IMR-90 (cell line): ENCODE measurements around the gene DPH2. TPM values are rescaled to one million over a fixed set of nuclear protein-coding genes. Genes with fewer than 3 reads are reported as not detected.
A peak's percentile ranks its signal among the peaks of the same experiment; 100 is the strongest.

Experiments used
- ATAC-seq: fragments of 200-7000 bp; cut with Tn5 transposase; 2 replicates; pipeline ENCODE4 v1.9.1; 2020; ENCODE audit warnings: low read depth, mild to moderate bottlenecking, moderate library complexity
- BruUV-seq: library from RNA; stranded (reverse); fragments of 400-500 nt; replicated peaks from 2 replicates; lab custom pipeline; 2021; lab: Mats Ljungman, UMichigan
- CTCF ChIA-PET: fragments of 300-600 bp; formaldehyde crosslinking; extraction: SDS; loops from one replicate; lab custom pipeline; 2021; ENCODE audit warnings: antibody characterized with exemption; lab: Yijun Ruan, JAX
- POLR2A ChIA-PET: fragments of 300-600 bp; sonication (Branson Sonifier 250); formaldehyde crosslinking; loops from one replicate; lab custom pipeline; 2022; ENCODE audit warnings: antibody characterized with exemption; ENCODE audit not compliant: unreplicated experiment; lab: Charles Lee
- DNase-seq: peaks from one replicate; pipeline ENCODE4 v3.0.0; 2013
- H2AFZ ChIP-seq: replicated peaks from 2 replicates; pipeline ENCODE3; 2013; ENCODE audit warnings: low read length, mild to moderate bottlenecking; ENCODE audit not compliant: poor library complexity
- H2AK5ac ChIP-seq: 2 replicates; pipeline ENCODE4 v1.6.1; 2013; ENCODE audit warnings: low read depth, low read length, inconsistent platforms
- H2AK9ac ChIP-seq: replicated peaks from 2 replicates; pipeline ENCODE3; 2013; ENCODE audit warnings: mild to moderate bottlenecking, low read depth, low read length, moderate library complexity; ENCODE audit not compliant: poor library complexity
- H2BK120ac ChIP-seq: 2 replicates; pipeline ENCODE4 v1.6.1; 2013; ENCODE audit warnings: low read depth, low read length, inconsistent platforms
- H2BK15ac ChIP-seq: 3 replicates; pipeline ENCODE4 v1.6.1; 2013; ENCODE audit warnings: low read depth, low read length, inconsistent platforms
- H2BK20ac ChIP-seq: 2 replicates; pipeline ENCODE4 v1.6.1; 2013; ENCODE audit warnings: low read depth, mild to moderate bottlenecking, inconsistent platforms, low read length, moderate library complexity
- H2BK5ac ChIP-seq: 2 replicates; pipeline ENCODE4 v1.6.1; 2013; ENCODE audit warnings: mild to moderate bottlenecking, low read depth, low read length, inconsistent platforms; ENCODE audit not compliant: poor library complexity, severe bottlenecking
- H3K14ac ChIP-seq: replicated peaks from 2 replicates; pipeline ENCODE4 v1.6.1; 2013; ENCODE audit warnings: low read depth, low read length, inconsistent platforms
- H3K18ac ChIP-seq: 2 replicates; pipeline ENCODE4 v1.6.1; 2013; ENCODE audit warnings: low read depth, low read length, control low read depth
- H3K23ac ChIP-seq: 2 replicates; pipeline ENCODE4 v1.6.1; 2013; ENCODE audit warnings: low read depth, low read length, inconsistent platforms
- H3K27ac ChIP-seq: 2 replicates; pipeline ENCODE4 v1.5.1; 2013; ENCODE audit warnings: mild to moderate bottlenecking, control low read depth, low read length; ENCODE audit not compliant: insufficient read depth
- H3K27me3 ChIP-seq: 2 replicates; pipeline ENCODE4 v1.6.1; 2013; ENCODE audit warnings: low read length; ENCODE audit not compliant: control insufficient read depth, insufficient read depth
- H3K36me3 ChIP-seq: 2 replicates; pipeline ENCODE4 v1.6.1; 2013; ENCODE audit warnings: low read length, mixed read lengths; ENCODE audit not compliant: control insufficient read depth, insufficient read depth
- H3K4ac ChIP-seq: 2 replicates; pipeline ENCODE4 v1.6.1; 2013; ENCODE audit warnings: low read depth, low read length, inconsistent platforms
- H3K4me1 ChIP-seq: 2 replicates; pipeline ENCODE4 v1.6.1; 2013; ENCODE audit warnings: low read length, mixed read lengths; ENCODE audit not compliant: control insufficient read depth, insufficient read depth
- H3K4me2 ChIP-seq: 2 replicates; pipeline ENCODE4 v1.6.1; 2013; ENCODE audit warnings: low read depth, mild to moderate bottlenecking, control low read depth, low read length, moderate library complexity
- H3K4me3 ChIP-seq: 2 replicates; pipeline ENCODE4 v1.5.1; 2013; ENCODE audit warnings: low read depth, mild to moderate bottlenecking, control low read depth, low read length, moderate library complexity; ENCODE audit not compliant: insufficient read depth
- H3K56ac ChIP-seq: 2 replicates; pipeline ENCODE4 v1.6.1; 2013; ENCODE audit warnings: low read length, inconsistent platforms; ENCODE audit not compliant: insufficient read depth; ENCODE audit errors: extremely low read depth
- H3K79me1 ChIP-seq, 2 experiments: 2 replicates each; pipeline ENCODE4 v1.6.1; 2013; ENCODE audit warnings: low read length in 2 of 2, inconsistent platforms in 1 of 2, low read depth in 1 of 2
- H3K9ac ChIP-seq: 2 replicates; pipeline ENCODE4 v1.6.1; 2013; ENCODE audit warnings: low read depth, low read length, control low read depth
- H3K9me1 ChIP-seq: 2 replicates; pipeline ENCODE4 v1.6.1; 2013; ENCODE audit warnings: low read length, inconsistent platforms; ENCODE audit not compliant: insufficient read depth
- H3K9me3 ChIP-seq: 2 replicates; pipeline ENCODE4 v1.6.1; 2013; ENCODE audit warnings: low read length; ENCODE audit not compliant: control insufficient read depth, insufficient read depth
- H4K20me1 ChIP-seq: 2 replicates; pipeline ENCODE4 v1.6.1; 2013; ENCODE audit warnings: low read length, inconsistent platforms; ENCODE audit not compliant: insufficient read depth
- H4K5ac ChIP-seq: 2 replicates; pipeline ENCODE4 v1.6.1; 2013; ENCODE audit warnings: mild to moderate bottlenecking, low read depth, low read length, control low read depth
- H4K8ac ChIP-seq, 2 experiments: 2 replicates each; pipeline ENCODE4 v1.6.1; 2013; ENCODE audit warnings: low read depth in 2 of 2, low read length in 2 of 2, control low read depth in 1 of 2, inconsistent platforms in 1 of 2
- H4K91ac ChIP-seq: 2 replicates; pipeline ENCODE4 v1.6.1; 2013; ENCODE audit warnings: low read depth, low read length, inconsistent platforms; ENCODE audit not compliant: insufficient read depth
- BHLHE40 ChIP-seq: fragments of 150-350 bp; IDR thresholded peaks from 2 replicates; pipeline ENCODE4 v1.6.1; 2016; ENCODE audit warnings: mild to moderate bottlenecking, low read depth, low read length
- FOS ChIP-seq: fragments of 150-350 bp; IDR thresholded peaks from 2 replicates; pipeline ENCODE4 v1.6.1; 2016; ENCODE audit warnings: low read depth, low read length
- MAZ ChIP-seq: IDR thresholded peaks from 2 replicates; pipeline ENCODE4 v1.6.1; 2012; ENCODE audit warnings: low read depth, mild to moderate bottlenecking, low read length, improper control_type of control experiment, moderate library complexity, borderline replicate concordance
- RAD21 ChIP-seq: IDR thresholded peaks from 2 replicates; pipeline ENCODE4 v1.6.1; 2012; ENCODE audit warnings: low read length, improper control_type of control experiment
- SMC3 ChIP-seq: fragments of 150-350 bp; IDR thresholded peaks from 2 replicates; pipeline ENCODE4 v1.6.1; 2016; ENCODE audit warnings: low read depth, mild to moderate bottlenecking, antibody characterized with exemption, low read length, moderate library complexity
- WGBS, 2 experiments: methylation state at CpG; one replicate each; pipeline versions ENCODE4 v1.1.5 to v1.1.7; 2013; ENCODE audit warnings: missing lambda C conversion rate in 2 of 2; ENCODE audit not compliant: insufficient read length in 1 of 2; ENCODE audit errors: extremely low coverage in 2 of 2; 5-methylcytosine and 5-hydroxymethylcytosine counted together
- dilution Hi-C: fragments of 300-500 bp; cut with HindIII; formaldehyde crosslinking; loops from one replicate; pipeline ENCODE4 v1.14.3; 2018; ENCODE audit warnings: low sequenced_read_pairs; ENCODE audit not compliant: unreplicated experiment
- in situ Hi-C: fragments of 300-500 bp; cut with MboI; formaldehyde crosslinking; loops from 3 replicates; pipeline ENCODE4 v1.14.3; 2019; ENCODE audit warnings: low sequenced_read_pairs, inconsistent platforms, mixed read lengths
- intact Hi-C: fragments of 100-400 bp; cut with micrococcal nuclease; formaldehyde crosslinking; loops from 2 replicates; pipeline ENCODE4 v1.10.0; 2022
- polyA plus RNA-seq, 3 experiments: library from polyadenylated mRNA; depleted of rRNA; stranded (reverse); fragments of >200 nt; gene quantifications; 2 replicates each; pipeline ENCODE4 v1.2.3, GENCODE V29; 2012; ENCODE audit warnings: low replicate concordance in 1 of 3
- total RNA-seq: library from RNA; depleted of rRNA; stranded (reverse); fragments of >200 nt; gene quantifications from 2 replicates; pipeline ENCODE4 v1.2.3, GENCODE V29; 2012
- TF ChIP-seq, protein P1 (sequence below): fragments of 150-350 bp; IDR thresholded peaks from 2 replicates; pipeline ENCODE4 v1.6.1; 2016; ENCODE audit warnings: low read depth, mild to moderate bottlenecking, low read length, moderate library complexity, borderline replicate concordance

Gene DPH2
- total and polyA plus RNA-seq, 2 of the 4 experiments (the other 2 are of a cell fraction), result 21.0 to 32.2 TPM

DNA sequence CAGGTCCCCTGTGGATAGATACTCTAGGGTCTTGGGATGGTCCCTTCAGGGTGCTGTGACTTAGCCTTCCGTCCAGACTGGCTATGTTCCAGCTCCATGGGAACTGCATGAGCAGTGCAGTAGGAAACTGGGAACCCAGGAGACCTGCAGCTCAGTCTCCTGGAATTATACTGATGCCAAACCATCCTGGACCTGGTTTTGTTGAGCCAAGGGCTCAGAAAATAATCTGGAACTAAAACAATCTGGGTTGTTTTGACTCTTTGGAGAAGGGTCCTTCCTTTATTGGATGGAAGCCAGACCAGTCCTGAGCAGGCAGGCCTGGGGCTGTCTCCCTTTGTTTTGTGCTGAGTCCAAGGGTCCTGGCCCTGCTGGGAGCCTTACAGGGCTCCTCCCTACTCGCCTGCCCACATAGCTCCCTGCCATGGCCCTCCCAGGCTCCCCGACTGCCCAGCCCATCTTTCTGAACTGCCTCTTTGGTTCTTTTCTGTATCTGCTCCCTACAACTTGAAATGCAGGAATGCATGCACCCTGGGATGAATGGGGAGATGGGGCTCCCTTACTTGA is 21.9 kb upstream of the DPH2 start:
- 0% methylated on average over 1 of the region's 3 CpGs; no CpG with 5 or more reads in 1 of the 2 experiments for WGBS, 2 experiments
- Histone ChIP-seq H3K4me3 (peak overlapping the region; percentile 67; the same call in 1 of the 2 replicates), H3K14ac (peak overlapping the region; percentile 98; the same call in 1 of the 2 replicates), H4K20me1 (peaks cover 3% of the 10 kb centered on the region), H3K27me3 (no peaks in the 10 kb centered on the region), H3K4me1 (peaks cover 15% of the 10 kb centered on the region), H2AK9ac (peak overlapping the region; percentile 98), H3K4ac (0 out of 2 replicates have a peak overlapping the region, but pooled peaks have one; percentile 2), H3K56ac (no peak overlapping the region), H2BK5ac (no peak overlapping the region), H3K9me1 (peaks cover 14% of the 10 kb centered on the region), H3K27ac (no peak overlapping the region), H2AFZ (no peak overlapping the region), H3K9me3 (no peaks in the 10 kb centered on the region), H4K91ac (no peak overlapping the region), H3K79me1 (peaks cover 17 to 57% of the 10 kb centered on the region in 2 experiments), H2BK20ac (no peak overlapping the region), H2BK15ac (no peak overlapping the region), H3K23ac (peak overlapping the region; percentile 65; the same call in 1 of the 2 replicates), H4K8ac (no peak overlapping the region), H3K36me3 (peaks cover 5% of the 10 kb centered on the region), H3K4me2 (peak overlapping the region; percentile 81), H3K9ac (peak overlapping the region; percentile 96), H3K18ac (no peak overlapping the region), H2AK5ac (no peak overlapping the region), H2BK120ac (no peak overlapping the region), H4K5ac (no peak overlapping the region)
- no TSS peak for BruUV-seq
- ATAC-seq, result no peak
- TF ChIP-seq FOS (no peak), RAD21 (no peak), MAZ (no peak), BHLHE40 (no peak), SMC3 (no peak)
- TF ChIP-seq, protein P1, sequence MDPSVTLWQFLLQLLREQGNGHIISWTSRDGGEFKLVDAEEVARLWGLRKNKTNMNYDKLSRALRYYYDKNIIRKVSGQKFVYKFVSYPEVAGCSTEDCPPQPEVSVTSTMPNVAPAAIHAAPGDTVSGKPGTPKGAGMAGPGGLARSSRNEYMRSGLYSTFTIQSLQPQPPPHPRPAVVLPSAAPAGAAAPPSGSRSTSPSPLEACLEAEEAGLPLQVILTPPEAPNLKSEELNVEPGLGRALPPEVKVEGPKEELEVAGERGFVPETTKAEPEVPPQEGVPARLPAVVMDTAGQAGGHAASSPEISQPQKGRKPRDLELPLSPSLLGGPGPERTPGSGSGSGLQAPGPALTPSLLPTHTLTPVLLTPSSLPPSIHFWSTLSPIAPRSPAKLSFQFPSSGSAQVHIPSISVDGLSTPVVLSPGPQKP, result no peak
- intact Hi-C loops, result loop anchor here (2.0 kb wide), 1 partner anchor 21 kb away; no protein-coding TSS in a partner anchor
- no peak for DNase-seq
- dilution Hi-C loops, result no loop called here
- POLR2A ChIA-PET, result no interaction called here
- in situ Hi-C loops, result no loop called here
- CTCF ChIA-PET, result interaction anchor here (3.5 kb wide), 1 partner anchor 13 kb away, joined by 21 read pairs; no protein-coding TSS in a partner anchor
